ENCODE data around the gene PGF. TPM values are rescaled to one million over a fixed set of nuclear protein-coding genes. Genes with fewer than 3 reads are reported as not detected.

The PGF gene
- total RNA-seq, 2 donors from 2014 or later = 5.0 to 7.6 TPM

DNA sequence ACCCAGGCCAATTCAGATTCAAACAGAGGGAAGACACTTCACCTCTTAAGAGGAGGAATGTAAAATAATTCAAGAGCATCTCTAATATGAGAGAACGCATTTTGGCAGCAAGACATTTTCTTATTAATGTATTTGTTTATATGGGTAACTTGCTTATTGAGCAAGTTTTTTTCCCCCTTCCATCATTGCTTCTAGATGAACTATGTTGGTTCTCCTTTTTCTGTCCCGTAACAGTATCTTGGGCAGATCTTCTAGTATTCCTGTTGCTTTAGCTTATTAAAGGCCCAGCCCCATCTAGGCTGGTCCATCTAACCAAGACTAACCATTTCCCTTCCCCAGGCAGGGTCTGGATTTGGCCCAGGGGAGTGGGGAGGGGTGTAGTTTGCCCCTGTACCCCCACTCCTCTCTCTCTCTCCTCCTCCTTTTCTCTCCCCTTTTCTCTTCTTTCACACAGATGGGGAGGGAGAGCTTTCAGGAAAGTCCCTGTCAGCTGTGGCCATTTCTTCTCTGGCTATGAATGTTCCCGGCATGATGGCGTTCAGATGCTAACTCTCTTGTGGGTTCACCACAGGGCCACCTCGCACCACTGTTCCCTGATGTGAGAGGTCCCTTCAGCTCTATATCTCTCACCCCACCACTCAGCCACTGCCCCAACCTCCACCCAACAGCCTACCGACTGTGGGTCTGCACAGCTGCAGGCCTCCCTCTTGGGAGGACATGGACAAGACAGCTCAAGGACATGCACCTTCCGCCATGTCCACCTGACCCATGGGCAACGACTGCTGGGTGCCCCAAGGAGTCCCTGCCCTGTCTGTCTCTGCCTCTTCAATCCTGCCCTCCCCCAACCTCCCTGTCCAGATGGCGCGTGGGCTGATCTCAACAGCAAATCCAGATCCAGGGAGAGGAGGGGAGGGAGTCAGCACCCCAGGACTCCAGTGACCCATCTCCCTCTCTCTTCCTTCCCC, 16.6 kb downstream of the PGF start:
- no peak for DNase-seq
- Histone ChIP-seq H3K4me1 (ENCODE audit: control insufficient read depth, insufficient read depth, low read length) (peaks cover 3% of the 10 kb centered on the region), H3K9ac (ENCODE audit: extremely low read depth, low read length, poor library complexity, severe bottlenecking) (no peak overlapping the region), H3K36me3 (ENCODE audit: control insufficient read depth, insufficient read depth, low read length) (no peaks in the 10 kb centered on the region), H3K9me3 (ENCODE audit: control insufficient read depth, low read length) (no peaks in the 10 kb centered on the region), H3K27me3 (ENCODE audit: control insufficient read depth, insufficient read depth, low read length, poor library complexity, severe bottlenecking) (no peaks in the 10 kb centered on the region), H3K4me3 (ENCODE audit: low read length) (no peak overlapping the region), H3K27ac (ENCODE audit: low read depth, low read length) (no peak overlapping the region)
- H3K36me3 Mint-ChIP-seq (ENCODE audit: low read depth) = no peaks in the 10 kb centered on the region
- H3K27me3 Mint-ChIP-seq (ENCODE audit: insufficient read depth) = peaks cover 2% of the 10 kb centered on the region
- TF ChIP-seq, protein P1, sequence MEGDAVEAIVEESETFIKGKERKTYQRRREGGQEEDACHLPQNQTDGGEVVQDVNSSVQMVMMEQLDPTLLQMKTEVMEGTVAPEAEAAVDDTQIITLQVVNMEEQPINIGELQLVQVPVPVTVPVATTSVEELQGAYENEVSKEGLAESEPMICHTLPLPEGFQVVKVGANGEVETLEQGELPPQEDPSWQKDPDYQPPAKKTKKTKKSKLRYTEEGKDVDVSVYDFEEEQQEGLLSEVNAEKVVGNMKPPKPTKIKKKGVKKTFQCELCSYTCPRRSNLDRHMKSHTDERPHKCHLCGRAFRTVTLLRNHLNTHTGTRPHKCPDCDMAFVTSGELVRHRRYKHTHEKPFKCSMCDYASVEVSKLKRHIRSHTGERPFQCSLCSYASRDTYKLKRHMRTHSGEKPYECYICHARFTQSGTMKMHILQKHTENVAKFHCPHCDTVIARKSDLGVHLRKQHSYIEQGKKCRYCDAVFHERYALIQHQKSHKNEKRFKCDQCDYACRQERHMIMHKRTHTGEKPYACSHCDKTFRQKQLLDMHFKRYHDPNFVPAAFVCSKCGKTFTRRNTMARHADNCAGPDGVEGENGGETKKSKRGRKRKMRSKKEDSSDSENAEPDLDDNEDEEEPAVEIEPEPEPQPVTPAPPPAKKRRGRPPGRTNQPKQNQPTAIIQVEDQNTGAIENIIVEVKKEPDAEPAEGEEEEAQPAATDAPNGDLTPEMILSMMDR (conservative IDR thresholded peaks at IDR 0.05) = no peak
- H3K4me1 Mint-ChIP-seq = peaks cover 6% of the 10 kb centered on the region
- no peak overlapping the region for H3K4me3 Mint-ChIP-seq
- H3K27ac Mint-ChIP-seq = no peak overlapping the region
- 83 to 92% methylated on average over 2 to 10 of the region's 10 CpGs for WGBS, 2 experiments (ENCODE audit: insufficient coverage in 1 of 2, insufficient read length in 1 of 2)
- no peaks in the 10 kb centered on the region for H3K9me3 Mint-ChIP-seq

DNA sequence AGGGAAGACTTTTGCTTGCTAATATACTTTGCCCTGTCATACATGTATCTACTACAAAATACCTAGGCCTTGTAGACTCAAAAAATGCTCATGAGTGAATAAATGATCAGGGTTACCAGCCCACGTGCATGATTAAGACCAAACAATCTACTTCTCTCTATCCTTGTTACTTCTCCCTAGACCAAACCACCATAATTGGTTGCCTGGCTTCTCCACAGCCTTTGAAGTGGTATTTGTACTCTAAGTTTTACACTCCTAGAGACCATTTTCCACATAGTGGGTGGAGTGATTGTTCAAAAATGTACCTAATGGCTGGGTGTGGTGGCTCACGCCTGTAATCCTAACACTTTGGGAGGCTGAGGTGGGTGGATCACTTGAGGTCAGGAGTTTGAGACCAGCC, 18.2 kb downstream of the PGF start:
- Histone ChIP-seq H3K9ac (ENCODE audit: extremely low read depth, low read length, poor library complexity, severe bottlenecking) (no peak overlapping the region), H3K27me3 (ENCODE audit: control insufficient read depth, insufficient read depth, low read length, poor library complexity, severe bottlenecking) (no peaks in the 10 kb centered on the region), H3K4me3 (ENCODE audit: low read length) (no peak overlapping the region), H3K4me1 (ENCODE audit: control insufficient read depth, insufficient read depth, low read length) (peaks cover 3% of the 10 kb centered on the region), H3K36me3 (ENCODE audit: control insufficient read depth, insufficient read depth, low read length) (no peaks in the 10 kb centered on the region), H3K9me3 (ENCODE audit: control insufficient read depth, low read length) (no peaks in the 10 kb centered on the region), H3K27ac (ENCODE audit: low read depth, low read length) (no peak overlapping the region)
- peaks cover 2% of the 10 kb centered on the region for H3K27me3 Mint-ChIP-seq (ENCODE audit: insufficient read depth)
- no peak overlapping the region for H3K4me3 Mint-ChIP-seq
- TF ChIP-seq, protein P1 (conservative IDR thresholded peaks at IDR 0.05) = no peak
- DNase-seq = no peak
- WGBS, 2 experiments (ENCODE audit: insufficient coverage in 1 of 2, insufficient read length in 1 of 2) = 80 to 98% methylated on average over 1 to 2 of the region's 2 CpGs
- peaks cover 6% of the 10 kb centered on the region for H3K4me1 Mint-ChIP-seq
- no peak overlapping the region for H3K27ac Mint-ChIP-seq
- no peaks in the 10 kb centered on the region for H3K9me3 Mint-ChIP-seq
- no peaks in the 10 kb centered on the region for H3K36me3 Mint-ChIP-seq (ENCODE audit: low read depth)

DNA sequence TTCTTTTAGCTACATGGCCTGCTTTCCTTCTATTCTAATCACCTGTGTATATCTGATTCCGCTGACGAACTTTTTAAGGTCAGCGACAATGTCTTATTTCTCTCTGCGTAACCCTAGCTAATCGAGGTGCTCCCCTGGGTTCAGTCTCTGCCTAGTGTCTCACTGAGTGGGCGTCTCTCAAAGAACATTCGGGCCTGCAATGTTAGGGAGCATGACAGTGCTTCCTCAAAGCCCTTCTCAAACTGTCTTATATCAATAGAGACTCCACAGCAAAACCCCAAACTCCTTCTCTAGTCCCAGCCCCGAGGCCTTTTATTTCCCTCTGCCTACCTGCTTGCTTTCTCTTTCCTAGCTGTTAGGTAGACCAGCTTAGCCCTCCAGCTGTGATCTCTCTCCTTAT, 18.7 kb downstream of the PGF start:
- DNase-seq = no peak
- Histone ChIP-seq H3K4me1 (ENCODE audit: control insufficient read depth, insufficient read depth, low read length) (peaks cover 3% of the 10 kb centered on the region), H3K4me3 (ENCODE audit: low read length) (no peak overlapping the region), H3K27me3 (ENCODE audit: control insufficient read depth, insufficient read depth, low read length, poor library complexity, severe bottlenecking) (no peaks in the 10 kb centered on the region), H3K9me3 (ENCODE audit: control insufficient read depth, low read length) (no peaks in the 10 kb centered on the region), H3K27ac (ENCODE audit: low read depth, low read length) (no peak overlapping the region), H3K9ac (ENCODE audit: extremely low read depth, low read length, poor library complexity, severe bottlenecking) (no peak overlapping the region), H3K36me3 (ENCODE audit: control insufficient read depth, insufficient read depth, low read length) (no peaks in the 10 kb centered on the region)
- Mint-ChIP-seq H3K4me1 (peaks cover 3% of the 10 kb centered on the region), H3K36me3 (ENCODE audit: low read depth) (no peaks in the 10 kb centered on the region), H3K9me3 (no peaks in the 10 kb centered on the region), H3K27ac (no peak overlapping the region), H3K27me3 (ENCODE audit: insufficient read depth) (peaks cover 2% of the 10 kb centered on the region), H3K4me3 (no peak overlapping the region)
- WGBS, 2 experiments (ENCODE audit: insufficient coverage in 1 of 2, insufficient read length in 1 of 2) = 91 to 97% methylated on average over 5 to 8 of the region's 8 CpGs
- TF ChIP-seq, protein P1 (conservative IDR thresholded peaks at IDR 0.05) = no peak

All from endodermal cell (in vitro differentiated cells).